ENCODE results near the gene GSTCD. TPM values are rescaled to one million over a fixed set of nuclear protein-coding genes. Genes with fewer than 3 reads are reported as not detected.

GSTCD gene
- total RNA-seq, 2 donors from 2014 or later = 5.1 to 5.7 TPM

GRCh38 chr4:105785792-105786191 lies 77.2 kb downstream of the GSTCD start:
- Mint-ChIP-seq H3K36me3 (ENCODE audit: low read depth) (no peaks in the 10 kb centered on the region), H3K4me1 (no peaks in the 10 kb centered on the region), H3K4me3 (no peak overlapping the region), H3K27me3 (no peaks in the 10 kb centered on the region), H3K27ac (no peak overlapping the region)
- ATAC-seq (no peak), DNase-seq (no peak)
- no peaks in the 10 kb centered on the region for H3K9me3 ChIP-seq (ENCODE audit: control insufficient read depth, low read length, poor library complexity, severe bottlenecking)

DNA sequence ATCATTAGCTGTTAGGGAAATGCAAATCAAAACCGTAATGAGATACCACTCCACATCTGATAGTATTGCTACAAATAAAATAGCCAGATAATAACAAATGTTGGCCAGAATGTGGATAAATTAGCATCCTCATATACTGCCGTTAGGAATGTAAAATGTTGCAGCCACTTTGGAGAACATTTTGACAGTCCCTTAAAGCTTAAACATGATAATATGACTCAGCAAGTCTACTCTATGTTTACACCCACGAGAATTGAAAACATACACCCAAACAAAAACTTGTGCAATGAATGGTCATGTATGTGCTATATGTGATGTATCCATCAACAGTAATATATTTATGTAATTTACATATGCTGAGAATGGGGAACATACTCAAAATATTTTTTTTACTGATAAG lies 78.2 kb downstream of the GSTCD start:
- no peak overlapping the region for H3K27ac Mint-ChIP-seq
- no peak for DNase-seq
- H3K27me3 Mint-ChIP-seq = no peaks in the 10 kb centered on the region
- ATAC-seq = no peak
- H3K36me3 Mint-ChIP-seq (ENCODE audit: low read depth) = no peaks in the 10 kb centered on the region
- no peaks in the 10 kb centered on the region for H3K4me1 Mint-ChIP-seq
- H3K4me3 Mint-ChIP-seq = no peak overlapping the region
- no peaks in the 10 kb centered on the region for H3K9me3 ChIP-seq (ENCODE audit: control insufficient read depth, low read length, poor library complexity, severe bottlenecking)

DNA sequence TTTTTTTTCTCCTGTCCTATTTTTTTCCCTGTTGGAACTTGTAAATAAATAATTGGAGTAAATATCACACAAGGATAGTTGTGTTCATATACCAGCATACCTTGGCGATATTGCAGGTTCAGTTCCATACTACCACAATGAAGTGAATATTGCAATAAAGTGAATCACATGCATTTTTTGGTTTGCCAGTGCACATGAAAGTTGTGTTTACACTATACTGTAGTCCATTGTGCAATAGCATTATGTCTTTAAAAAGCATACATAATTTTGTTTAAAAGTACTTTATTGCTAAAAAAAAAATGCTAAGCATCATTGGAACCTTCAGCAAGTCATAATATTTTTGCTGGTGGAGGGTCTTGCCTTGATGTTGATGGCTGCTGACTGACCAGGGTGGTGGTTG lies 88.6 kb downstream of the GSTCD start:
- no peak overlapping the region for H3K27ac Mint-ChIP-seq
- no peaks in the 10 kb centered on the region for H3K27me3 Mint-ChIP-seq
- no peaks in the 10 kb centered on the region for H3K36me3 Mint-ChIP-seq (ENCODE audit: low read depth)
- no peak overlapping the region for H3K4me3 Mint-ChIP-seq
- no peaks in the 10 kb centered on the region for H3K9me3 ChIP-seq (ENCODE audit: control insufficient read depth, low read length, poor library complexity, severe bottlenecking)
- no peak for DNase-seq
- no peak for ATAC-seq
- H3K4me1 Mint-ChIP-seq = no peaks in the 10 kb centered on the region

DNA sequence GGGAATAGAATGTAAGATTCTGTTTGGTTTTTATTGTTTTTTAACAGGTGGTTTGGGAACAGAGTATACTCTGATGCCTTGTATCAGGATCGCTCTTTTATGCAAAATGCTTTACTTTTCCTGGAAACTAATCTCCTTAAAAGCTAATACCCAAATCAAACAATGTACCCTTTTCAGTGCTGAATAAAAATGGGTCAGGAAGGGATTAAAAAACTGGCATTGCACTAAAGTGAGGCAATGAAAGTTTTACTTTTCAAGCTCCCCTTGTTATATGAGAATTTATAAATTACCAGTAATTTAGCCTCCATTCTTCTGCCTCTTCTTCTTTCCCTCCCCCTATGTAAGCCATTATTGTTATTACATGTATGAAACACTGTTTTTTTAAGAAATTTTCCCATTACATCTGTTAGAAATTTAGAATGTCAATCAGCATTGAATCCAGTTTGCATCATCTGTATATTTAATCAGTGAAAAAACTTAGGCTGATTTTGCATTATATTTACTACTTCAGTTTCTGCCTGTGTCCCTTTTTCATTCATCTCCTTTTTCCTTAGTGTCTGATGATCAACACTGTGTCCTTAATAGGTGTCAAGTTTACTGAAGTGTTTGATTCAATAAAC lies 97.0 kb downstream of the GSTCD start:
- DNase-seq = no peak

GRCh38 chr4:105807496-105807895 lies 98.9 kb downstream of the GSTCD start:
- ATAC-seq = no peak
- peaks cover 5% of the 10 kb centered on the region for H3K4me1 Mint-ChIP-seq
- no peak overlapping the region for H3K27ac Mint-ChIP-seq
- H3K9me3 ChIP-seq (ENCODE audit: control insufficient read depth, low read length, poor library complexity, severe bottlenecking) = no peaks in the 10 kb centered on the region
- peaks cover 8% of the 10 kb centered on the region for H3K36me3 Mint-ChIP-seq (ENCODE audit: low read depth)
- no peak for DNase-seq
- H3K27me3 Mint-ChIP-seq = no peaks in the 10 kb centered on the region
- no peak overlapping the region for H3K4me3 Mint-ChIP-seq

More for the DNA sequence above, 97.0 kb downstream of the GSTCD start:
- Mint-ChIP-seq H3K27ac (no peak overlapping the region), H3K27me3 (no peaks in the 10 kb centered on the region), H3K4me3 (no peak overlapping the region), H3K4me1 (peaks cover 5% of the 10 kb centered on the region), H3K36me3 (ENCODE audit: low read depth) (peaks cover 7% of the 10 kb centered on the region)
- no peak for ATAC-seq
- H3K9me3 ChIP-seq (ENCODE audit: control insufficient read depth, low read length, poor library complexity, severe bottlenecking) = no peaks in the 10 kb centered on the region

- Mint-ChIP-seq H3K4me3 (no peak overlapping the region), H3K27ac (no peak overlapping the region), H3K27me3 (no peaks in the 10 kb centered on the region), H3K36me3 (ENCODE audit: low read depth) (peaks cover 7% of the 10 kb centered on the region), H3K4me1 (peaks cover 5% of the 10 kb centered on the region)
- DNase-seq = no peak
- H3K9me3 ChIP-seq (ENCODE audit: control insufficient read depth, low read length, poor library complexity, severe bottlenecking) = no peaks in the 10 kb centered on the region
- no peak for ATAC-seq
Observed at GRCh38 chr4:105808030-105808749, 99.6 kb downstream of the GSTCD start.

GRCh38 chr4:105808750-105809041 lies 100.1 kb downstream of the GSTCD start:
- Mint-ChIP-seq H3K27me3 (no peaks in the 10 kb centered on the region), H3K4me1 (peaks cover 5% of the 10 kb centered on the region), H3K4me3 (no peak overlapping the region), H3K36me3 (ENCODE audit: low read depth) (peaks cover 7% of the 10 kb centered on the region), H3K27ac (no peak overlapping the region)
- DNase-seq (no peak), ATAC-seq (no peak)
- no peaks in the 10 kb centered on the region for H3K9me3 ChIP-seq (ENCODE audit: control insufficient read depth, low read length, poor library complexity, severe bottlenecking)

DNA sequence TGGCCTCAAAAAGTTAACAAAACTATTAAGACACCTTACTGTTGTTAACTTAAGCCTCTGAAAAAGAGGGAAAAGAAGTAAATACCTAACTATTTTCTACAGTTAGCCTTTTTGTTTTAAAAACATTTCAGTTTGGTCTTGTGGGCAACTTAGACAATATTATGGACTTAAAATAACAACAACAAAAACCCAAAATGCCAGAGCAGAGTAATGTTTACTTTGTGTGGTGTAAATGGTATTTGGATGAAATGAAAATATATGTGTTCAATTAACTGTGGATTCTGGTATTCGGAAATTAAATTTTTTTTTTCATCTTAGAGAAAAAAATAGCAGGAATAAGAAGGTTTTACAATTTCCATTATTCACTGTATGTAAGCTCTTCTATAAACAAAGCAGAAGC lies 107.1 kb downstream of the GSTCD start:
- Mint-ChIP-seq H3K4me3 (no peak overlapping the region), H3K4me1 (no peaks in the 10 kb centered on the region), H3K27ac (no peak overlapping the region), H3K27me3 (no peaks in the 10 kb centered on the region), H3K36me3 (ENCODE audit: low read depth) (peaks cover 2% of the 10 kb centered on the region)
- DNase-seq = no peak
- no peaks in the 10 kb centered on the region for H3K9me3 ChIP-seq (ENCODE audit: control insufficient read depth, low read length, poor library complexity, severe bottlenecking)
- ATAC-seq = no peak

DNA sequence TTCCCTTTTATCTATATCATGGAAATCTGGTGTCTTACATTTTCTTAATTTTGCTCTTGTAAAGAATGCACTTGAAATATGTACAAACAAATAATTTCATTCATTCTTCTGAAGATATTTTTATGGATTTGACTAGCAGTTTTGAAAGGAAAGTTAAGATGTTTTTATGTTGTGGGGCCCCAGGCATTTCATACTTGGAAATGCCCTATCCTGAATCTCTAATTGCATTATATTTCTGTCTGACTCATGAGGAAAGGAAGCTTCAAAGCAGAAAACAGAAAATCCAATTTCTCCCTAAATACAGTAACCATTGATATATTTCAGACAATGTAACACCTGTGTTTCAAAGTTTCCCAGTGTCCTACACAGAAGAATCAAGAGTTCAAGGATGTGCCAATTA lies 113.5 kb downstream of the GSTCD start:
- Mint-ChIP-seq H3K4me1 (no peaks in the 10 kb centered on the region), H3K27ac (no peak overlapping the region), H3K4me3 (no peak overlapping the region), H3K27me3 (no peaks in the 10 kb centered on the region), H3K36me3 (ENCODE audit: low read depth) (peaks cover 5% of the 10 kb centered on the region)
- H3K9me3 ChIP-seq (ENCODE audit: control insufficient read depth, low read length, poor library complexity, severe bottlenecking) = no peaks in the 10 kb centered on the region
- DNase-seq (no peak), ATAC-seq (no peak)

- H3K4me1 Mint-ChIP-seq = no peaks in the 10 kb centered on the region
- no peak for ATAC-seq
- no peaks in the 10 kb centered on the region for H3K27me3 Mint-ChIP-seq
- H3K36me3 Mint-ChIP-seq (ENCODE audit: low read depth) = peaks cover 8% of the 10 kb centered on the region
- H3K9me3 ChIP-seq (ENCODE audit: control insufficient read depth, low read length, poor library complexity, severe bottlenecking) = no peaks in the 10 kb centered on the region
- no peak for DNase-seq
- no peak overlapping the region for H3K4me3 Mint-ChIP-seq
- no peak overlapping the region for H3K27ac Mint-ChIP-seq
Observed at GRCh38 chr4:105828074-105828473, 119.5 kb downstream of the GSTCD start.

DNA sequence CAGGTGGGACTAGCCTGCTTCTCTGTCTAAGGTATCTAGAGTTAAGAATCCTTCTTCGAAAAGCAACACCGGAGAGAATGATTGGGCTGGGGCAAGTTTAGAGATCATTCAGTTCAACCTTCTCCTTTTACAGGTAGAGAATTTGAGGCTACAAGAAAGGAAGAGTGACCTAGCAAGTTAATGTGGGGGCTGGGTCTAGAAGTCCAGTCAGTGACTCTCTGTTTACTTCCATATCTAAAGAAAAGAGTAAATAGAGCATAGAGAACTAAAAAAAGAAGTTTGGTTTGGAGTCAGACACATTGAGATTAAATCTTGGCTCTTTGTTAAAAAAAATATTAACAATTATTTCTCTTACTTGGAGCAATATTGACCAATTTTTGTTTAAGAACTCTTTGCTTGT lies 122.6 kb downstream of the GSTCD start:
- no peak overlapping the region for H3K4me3 Mint-ChIP-seq
- ATAC-seq (no peak), DNase-seq (no peak)
- H3K27me3 Mint-ChIP-seq = no peaks in the 10 kb centered on the region
- peaks cover 3% of the 10 kb centered on the region for H3K36me3 Mint-ChIP-seq (ENCODE audit: low read depth)
- no peaks in the 10 kb centered on the region for H3K9me3 ChIP-seq (ENCODE audit: control insufficient read depth, low read length, poor library complexity, severe bottlenecking)
- H3K4me1 Mint-ChIP-seq = no peaks in the 10 kb centered on the region
- H3K27ac Mint-ChIP-seq = no peak overlapping the region

- Mint-ChIP-seq H3K27ac (no peak overlapping the region), H3K36me3 (ENCODE audit: low read depth) (peaks cover 5% of the 10 kb centered on the region), H3K4me1 (no peaks in the 10 kb centered on the region), H3K4me3 (no peak overlapping the region), H3K27me3 (no peaks in the 10 kb centered on the region)
- DNase-seq = no peak
- ATAC-seq = no peak
- H3K9me3 ChIP-seq (ENCODE audit: control insufficient read depth, low read length, poor library complexity, severe bottlenecking) = no peaks in the 10 kb centered on the region
Observed at GRCh38 chr4:105835177-105835576, 126.6 kb downstream of the GSTCD start.

DNA sequence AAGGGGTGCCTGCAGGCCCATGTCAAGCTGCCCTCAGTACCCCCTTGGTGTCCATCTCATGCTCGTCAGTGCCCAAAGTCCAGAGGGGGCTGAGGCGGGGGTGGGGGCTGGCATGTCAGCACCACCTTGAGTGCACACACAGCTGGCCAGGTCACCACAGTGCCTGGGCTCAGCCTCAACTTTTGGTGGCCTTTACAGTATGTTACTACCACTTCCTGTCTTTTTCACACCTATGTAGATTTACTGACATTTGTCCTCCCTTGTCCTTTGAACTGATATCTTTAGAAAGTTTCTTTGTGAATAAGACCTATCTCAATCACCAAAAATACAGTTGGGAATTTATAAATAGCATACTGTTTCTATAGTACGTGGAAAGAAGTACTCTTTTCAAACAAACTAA lies 128.0 kb downstream of the GSTCD start:
- H3K27me3 Mint-ChIP-seq = no peaks in the 10 kb centered on the region
- H3K27ac Mint-ChIP-seq = no peak overlapping the region
- H3K36me3 Mint-ChIP-seq (ENCODE audit: low read depth) = peaks cover 5% of the 10 kb centered on the region
- H3K4me1 Mint-ChIP-seq = no peaks in the 10 kb centered on the region
- no peak for DNase-seq
- H3K4me3 Mint-ChIP-seq = no peak overlapping the region
- H3K9me3 ChIP-seq (ENCODE audit: control insufficient read depth, low read length, poor library complexity, severe bottlenecking) = no peaks in the 10 kb centered on the region
- no peak for ATAC-seq

GRCh38 chr4:105837037-105837436 lies 128.5 kb downstream of the GSTCD start:
- Mint-ChIP-seq H3K27ac (no peak overlapping the region), H3K4me3 (no peak overlapping the region), H3K36me3 (ENCODE audit: low read depth) (peaks cover 5% of the 10 kb centered on the region), H3K4me1 (no peaks in the 10 kb centered on the region), H3K27me3 (no peaks in the 10 kb centered on the region)
- no peaks in the 10 kb centered on the region for H3K9me3 ChIP-seq (ENCODE audit: control insufficient read depth, low read length, poor library complexity, severe bottlenecking)
- no peak for DNase-seq
- ATAC-seq = no peak

Data from T-helper 17 cell (primary cell).